Astrocyte of the cerebellum (primary cell): ENCODE results near the gene VPS13C.

Experiments used
- DNase-seq: peaks from one replicate; pipeline ENCODE4 v3.0.0-alpha.2; 2011; ENCODE audit warnings: low read depth
- H3K4me3 ChIP-seq: 2 replicates; pipeline ENCODE4 v1.5.1; 2011; ENCODE audit warnings: mild to moderate bottlenecking, low read depth, low read length, moderate library complexity
- in situ Hi-C: cut with HindIII; loops from 2 replicates; pipeline ENCODE4 v1.10.0; 2017; ENCODE audit warnings: low sequenced_read_pairs
- TF ChIP-seq, protein P1 (sequence below): IDR thresholded peaks from 2 replicates; pipeline ENCODE4 v1.5.1; 2012; ENCODE audit warnings: low read length, low read depth, moderate library complexity, mild to moderate bottlenecking; ENCODE audit errors: missing control alignments

Gene VPS13C

DNA sequence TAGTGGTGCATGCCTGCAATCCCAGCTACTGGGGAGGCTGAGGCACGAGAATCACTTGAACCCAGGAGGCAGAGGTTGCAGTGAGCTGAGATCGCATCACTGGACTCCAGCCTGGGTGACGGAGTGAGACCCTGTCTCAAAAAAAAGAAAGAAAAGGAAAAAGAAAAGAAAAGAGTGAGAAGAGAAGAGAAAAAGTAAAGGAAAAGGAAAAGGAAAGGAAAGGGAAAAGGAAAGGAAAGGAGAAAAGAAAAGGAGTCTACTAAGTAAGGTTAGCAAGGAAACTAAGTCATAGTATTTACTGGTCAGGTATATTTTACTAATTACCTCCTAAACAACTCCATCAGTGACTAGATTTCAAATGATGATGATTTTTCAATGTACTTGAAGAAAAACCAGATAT, 198.3 kb downstream of the VPS13C start:
- in situ Hi-C loops = no loop called here
- DNase-seq = no peak

DNA sequence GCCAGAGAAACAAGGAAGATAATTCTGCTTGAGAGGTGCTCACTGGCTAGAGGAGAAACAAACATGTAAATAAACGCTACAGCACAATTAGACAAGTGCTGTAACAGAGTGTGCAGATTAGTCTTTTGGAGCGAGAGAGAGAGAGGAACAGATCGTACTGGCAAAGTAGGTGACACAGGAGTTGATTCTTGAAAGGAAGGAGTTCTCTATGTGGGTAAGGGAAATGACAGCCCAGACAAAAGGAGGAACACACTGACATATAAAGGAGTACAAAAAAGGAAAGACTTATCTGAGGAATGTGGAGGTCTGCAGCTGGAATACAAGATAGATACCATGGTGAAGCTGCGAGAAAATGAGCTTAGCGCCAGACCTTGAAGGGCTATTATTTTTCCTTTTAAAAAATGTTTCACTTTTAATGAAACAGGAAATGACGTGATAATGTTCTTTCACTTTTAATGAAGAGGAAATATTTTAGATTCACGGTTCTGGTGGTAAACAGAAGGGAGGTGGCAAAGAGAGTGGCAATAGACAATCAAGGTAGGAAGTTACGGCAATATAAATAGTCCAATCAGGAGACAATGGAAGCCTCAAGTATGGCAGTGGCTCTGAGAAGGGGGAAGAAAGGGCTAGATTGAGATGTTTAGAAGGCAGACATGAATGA, 202.9 kb downstream of the VPS13C start:
- DNase-seq = no peak
- H3K4me3 ChIP-seq = no peak overlapping the region
- TF ChIP-seq, protein P1, sequence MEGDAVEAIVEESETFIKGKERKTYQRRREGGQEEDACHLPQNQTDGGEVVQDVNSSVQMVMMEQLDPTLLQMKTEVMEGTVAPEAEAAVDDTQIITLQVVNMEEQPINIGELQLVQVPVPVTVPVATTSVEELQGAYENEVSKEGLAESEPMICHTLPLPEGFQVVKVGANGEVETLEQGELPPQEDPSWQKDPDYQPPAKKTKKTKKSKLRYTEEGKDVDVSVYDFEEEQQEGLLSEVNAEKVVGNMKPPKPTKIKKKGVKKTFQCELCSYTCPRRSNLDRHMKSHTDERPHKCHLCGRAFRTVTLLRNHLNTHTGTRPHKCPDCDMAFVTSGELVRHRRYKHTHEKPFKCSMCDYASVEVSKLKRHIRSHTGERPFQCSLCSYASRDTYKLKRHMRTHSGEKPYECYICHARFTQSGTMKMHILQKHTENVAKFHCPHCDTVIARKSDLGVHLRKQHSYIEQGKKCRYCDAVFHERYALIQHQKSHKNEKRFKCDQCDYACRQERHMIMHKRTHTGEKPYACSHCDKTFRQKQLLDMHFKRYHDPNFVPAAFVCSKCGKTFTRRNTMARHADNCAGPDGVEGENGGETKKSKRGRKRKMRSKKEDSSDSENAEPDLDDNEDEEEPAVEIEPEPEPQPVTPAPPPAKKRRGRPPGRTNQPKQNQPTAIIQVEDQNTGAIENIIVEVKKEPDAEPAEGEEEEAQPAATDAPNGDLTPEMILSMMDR = no peak
- in situ Hi-C loops = no loop called here

More for the DNA sequence above, 198.3 kb downstream of the VPS13C start:
- no peak overlapping the region for H3K4me3 ChIP-seq
- TF ChIP-seq, protein P1 = no peak

DNA sequence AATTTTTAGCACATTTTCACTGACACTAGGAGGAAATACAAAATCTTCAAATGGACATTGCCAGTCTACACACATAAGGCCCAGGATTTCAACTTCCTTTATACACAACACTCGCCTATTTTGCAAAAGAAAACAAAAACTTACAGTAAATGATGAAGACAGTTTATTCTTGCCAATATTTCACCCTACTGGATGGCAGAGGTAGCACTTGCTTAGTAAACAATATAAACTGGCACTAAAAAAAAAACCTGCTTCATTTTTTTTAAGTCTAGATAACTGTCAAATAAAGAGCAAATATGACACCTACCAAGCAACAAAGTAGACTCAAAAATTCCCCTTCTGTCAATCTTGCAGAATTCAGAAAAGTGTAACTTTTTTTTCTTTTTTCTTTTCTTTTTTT, 204.0 kb downstream of the VPS13C start:
- TF ChIP-seq, protein P1 = no peak
- DNase-seq = no peak
- in situ Hi-C loops = no loop called here
- no peak overlapping the region for H3K4me3 ChIP-seq

DNA sequence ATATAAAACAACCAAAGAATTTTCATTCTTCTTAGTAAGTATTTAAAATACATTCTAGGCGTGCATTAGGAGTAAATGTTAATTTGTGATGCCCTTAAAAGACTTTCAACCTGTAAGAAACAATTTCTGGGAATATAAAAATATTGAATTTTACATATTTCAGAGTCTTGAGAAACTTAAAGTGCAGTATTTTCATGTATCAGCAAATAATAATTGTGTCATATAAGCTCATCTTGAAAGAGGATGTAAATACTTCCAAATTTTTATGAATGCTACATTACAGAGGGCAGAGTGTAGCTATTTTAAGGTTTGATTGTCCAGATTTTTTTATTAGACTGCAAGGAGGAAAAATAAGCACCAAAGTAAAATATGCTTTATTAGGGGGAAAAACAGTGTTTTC, 207.1 kb downstream of the VPS13C start:
- DNase-seq = no peak
- H3K4me3 ChIP-seq = no peak overlapping the region
- in situ Hi-C loops = no loop called here
- TF ChIP-seq, protein P1 = no peak

DNA sequence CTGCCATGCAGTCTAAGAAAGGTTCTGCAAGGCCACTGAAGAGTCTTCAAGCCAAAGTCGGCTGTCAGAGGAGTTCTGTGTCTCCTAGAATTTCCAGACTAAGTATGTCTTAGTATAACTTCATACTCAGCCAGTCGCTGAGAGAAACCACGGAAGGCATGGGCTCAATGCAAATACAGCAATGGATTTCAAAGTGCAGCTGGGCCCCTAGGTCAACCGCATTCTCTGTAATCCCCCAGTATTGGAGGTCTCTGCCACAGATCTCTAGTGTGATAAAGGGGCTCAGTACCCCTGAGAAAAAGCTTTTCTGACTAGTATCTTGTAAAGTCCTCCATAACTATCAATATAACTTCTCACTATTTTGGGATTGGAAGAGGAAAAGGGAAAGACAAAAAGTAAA, 208.3 kb downstream of the VPS13C start:
- DNase-seq = no peak
- TF ChIP-seq, protein P1 = no peak
- no peak overlapping the region for H3K4me3 ChIP-seq
- in situ Hi-C loops = no loop called here

DNA sequence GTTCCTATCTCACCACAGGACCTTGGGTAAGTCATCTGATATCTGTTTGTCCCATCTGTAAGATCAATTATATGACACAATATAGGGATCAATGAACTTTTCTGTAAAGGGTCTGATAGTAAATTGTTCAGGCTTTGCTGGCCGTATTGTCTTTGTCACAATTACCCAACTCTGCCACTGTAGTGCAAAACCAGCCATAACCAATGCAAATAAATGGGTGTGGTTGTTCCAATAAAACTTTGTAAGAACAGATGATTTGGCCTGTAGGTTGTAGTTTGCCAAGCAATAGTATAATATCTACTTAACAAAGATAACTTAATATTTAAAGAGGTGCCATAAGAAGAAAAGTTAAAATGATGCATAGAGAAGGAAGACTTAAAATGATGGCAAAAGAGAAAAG, 210.8 kb downstream of the VPS13C start:
- DNase-seq = no peak
- TF ChIP-seq, protein P1 = no peak
- H3K4me3 ChIP-seq = no peak overlapping the region
- in situ Hi-C loops = loop anchor here (25.0 kb wide), 3 partner anchors 662 to 1262 kb away; no protein-coding TSS in a partner anchor
